NT2/D1 (cell line): ENCODE measurements around the gene LPCAT3.

ENCODE experiments used
- SUZ12 ChIP-seq: IDR thresholded peaks from 2 replicates; pipeline ENCODE4 v1.6.1; 2011; ENCODE audit not compliant: insufficient read length, insufficient read depth; ENCODE audit errors: extremely low read depth
- YY1 ChIP-seq: IDR thresholded peaks from 2 replicates; pipeline ENCODE4 v1.6.1; 2011; ENCODE audit not compliant: insufficient read length, insufficient read depth
- ZNF274 ChIP-seq: IDR thresholded peaks from 2 replicates; pipeline ENCODE4 v1.6.1; 2011; ENCODE audit warnings: mild to moderate bottlenecking, low read depth, low read length

GRCh38 chr12:6928022-6928702, 90.1 kb downstream of the LPCAT3 start:
- TF ChIP-seq SUZ12 (no peak), YY1 (no peak), ZNF274 (no peak)
